ENCODE data around the gene CDK16.

- TF ChIP-seq POLR2A (IDR thresholded peaks at IDR 0.05) = no peak
- no peak for TF ChIP-seq CTCF (IDR thresholded peaks at IDR 0.05)
These were observed 26.2 kb downstream of the CDK16 start for GRCh38 chrX:47244676-47245075.

Data from transverse colon (tissue), 3 donors.